Astrocyte of the spinal cord (primary cell): ENCODE results near the gene ZFP37.

Experiments used
- DNase-seq: peaks from one replicate; pipeline ENCODE4 v3.0.0; 2011; ENCODE audit warnings: low read depth, low spot score
- H3K4me3 ChIP-seq: 2 replicates; pipeline ENCODE4 v1.5.1; 2011; ENCODE audit warnings: low read depth, mild to moderate bottlenecking, low read length, moderate library complexity
- in situ Hi-C: cut with HindIII; loops from 2 replicates; pipeline ENCODE4 v1.10.0; 2017; ENCODE audit warnings: low sequenced_read_pairs
- TF ChIP-seq, protein P1 (sequence below): IDR thresholded peaks from 2 replicates; pipeline ENCODE4 v1.5.1; 2012; ENCODE audit warnings: low read depth, mild to moderate bottlenecking, low read length, inconsistent platforms

The ZFP37 gene

DNA sequence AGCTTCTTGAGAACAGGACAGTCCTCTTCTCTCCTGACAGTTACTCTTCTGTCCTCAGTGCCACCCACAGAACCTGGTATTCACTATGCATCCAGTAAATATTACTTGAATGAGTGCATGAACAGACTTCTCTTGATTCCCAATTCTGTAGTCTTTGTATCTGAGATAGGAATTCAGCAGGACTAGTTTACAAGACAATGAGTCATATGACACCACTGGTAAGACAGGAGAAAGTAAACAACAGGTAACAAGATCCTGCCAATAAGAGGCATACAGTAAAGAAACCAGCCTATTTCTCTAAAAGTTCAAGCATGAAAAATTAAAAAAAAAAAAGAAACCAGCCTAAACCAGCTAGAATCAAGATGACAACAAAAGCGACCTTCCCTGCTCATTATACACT, 50.7 kb downstream of the ZFP37 start:
- no peak overlapping the region for H3K4me3 ChIP-seq
- DNase-seq = no peak
- TF ChIP-seq, protein P1, sequence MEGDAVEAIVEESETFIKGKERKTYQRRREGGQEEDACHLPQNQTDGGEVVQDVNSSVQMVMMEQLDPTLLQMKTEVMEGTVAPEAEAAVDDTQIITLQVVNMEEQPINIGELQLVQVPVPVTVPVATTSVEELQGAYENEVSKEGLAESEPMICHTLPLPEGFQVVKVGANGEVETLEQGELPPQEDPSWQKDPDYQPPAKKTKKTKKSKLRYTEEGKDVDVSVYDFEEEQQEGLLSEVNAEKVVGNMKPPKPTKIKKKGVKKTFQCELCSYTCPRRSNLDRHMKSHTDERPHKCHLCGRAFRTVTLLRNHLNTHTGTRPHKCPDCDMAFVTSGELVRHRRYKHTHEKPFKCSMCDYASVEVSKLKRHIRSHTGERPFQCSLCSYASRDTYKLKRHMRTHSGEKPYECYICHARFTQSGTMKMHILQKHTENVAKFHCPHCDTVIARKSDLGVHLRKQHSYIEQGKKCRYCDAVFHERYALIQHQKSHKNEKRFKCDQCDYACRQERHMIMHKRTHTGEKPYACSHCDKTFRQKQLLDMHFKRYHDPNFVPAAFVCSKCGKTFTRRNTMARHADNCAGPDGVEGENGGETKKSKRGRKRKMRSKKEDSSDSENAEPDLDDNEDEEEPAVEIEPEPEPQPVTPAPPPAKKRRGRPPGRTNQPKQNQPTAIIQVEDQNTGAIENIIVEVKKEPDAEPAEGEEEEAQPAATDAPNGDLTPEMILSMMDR = no peak
- in situ Hi-C loops = no loop called here

DNA sequence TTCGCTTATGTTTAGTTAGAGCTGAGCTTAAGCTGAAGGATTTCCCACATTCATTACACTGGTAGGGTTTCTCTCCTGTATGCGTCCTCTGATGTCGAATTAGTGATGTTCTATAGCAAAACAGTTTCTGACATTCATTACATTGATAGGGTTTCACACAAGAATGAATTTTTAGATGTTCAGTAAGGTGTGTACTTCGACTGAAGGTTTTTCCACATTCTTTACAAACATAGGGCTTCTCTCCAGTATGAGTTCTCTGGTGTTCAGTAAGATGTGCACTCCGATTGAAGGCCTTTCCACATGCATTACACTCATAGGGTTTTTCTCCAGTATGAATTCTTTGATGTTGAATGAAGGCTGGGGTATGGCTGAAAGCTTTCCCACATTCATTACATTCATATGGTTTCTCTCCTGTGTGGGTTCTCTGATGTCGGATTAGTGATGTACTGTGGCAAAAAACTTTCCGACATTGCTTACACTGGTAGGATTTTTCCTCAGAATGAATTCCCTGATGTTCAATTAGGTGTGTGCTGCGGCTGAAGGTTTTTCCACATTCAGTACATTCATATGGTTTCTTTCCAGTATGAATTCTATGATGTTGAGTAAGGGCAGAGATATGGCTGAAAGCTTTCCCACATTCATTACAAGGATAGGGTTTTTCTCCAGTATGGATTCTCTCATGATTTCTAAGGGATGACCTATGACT, 59.1 kb downstream of the ZFP37 start:
- no peak overlapping the region for H3K4me3 ChIP-seq
- TF ChIP-seq, protein P1 = no peak
- in situ Hi-C loops = no loop called here
- peak; percentile 5 for DNase-seq
